Cardiac fibroblast (primary cell): ENCODE results near the gene SLC9A1.

ENCODE experiments used
- DNase-seq, 2 donors: peaks; one replicate each; pipeline versions ENCODE4 v3.0.0 to v3.0.0-alpha.2; 2010; ENCODE audit warnings: low read depth in 2 of 2
- H3K4me3 ChIP-seq, 2 donors: replicated peaks in 1 of 2; 1 replicate in 1 of 2; 2 replicates in 1 of 2; pipeline ENCODE4 v1.5.1; 2011; ENCODE audit warnings: low read depth in 2 of 2, low read length in 2 of 2, mild to moderate bottlenecking in 2 of 2, moderate library complexity in 1 of 2
- CTCF ChIP-seq: IDR thresholded peaks from one replicate; pipeline ENCODE4 v1.5.1; 2011; ENCODE audit warnings: low read depth, mild to moderate bottlenecking, low read length, inconsistent platforms

The SLC9A1 gene

GRCh38 chr1:27152829-27153548 lies 1.9 kb downstream of the SLC9A1 start:
- H3K4me3 ChIP-seq: peak overlapping the region; percentile 13 to 70
- peak in 1 of 2 donors; percentile 19 for DNase-seq
- no peak for TF ChIP-seq CTCF

DNA sequence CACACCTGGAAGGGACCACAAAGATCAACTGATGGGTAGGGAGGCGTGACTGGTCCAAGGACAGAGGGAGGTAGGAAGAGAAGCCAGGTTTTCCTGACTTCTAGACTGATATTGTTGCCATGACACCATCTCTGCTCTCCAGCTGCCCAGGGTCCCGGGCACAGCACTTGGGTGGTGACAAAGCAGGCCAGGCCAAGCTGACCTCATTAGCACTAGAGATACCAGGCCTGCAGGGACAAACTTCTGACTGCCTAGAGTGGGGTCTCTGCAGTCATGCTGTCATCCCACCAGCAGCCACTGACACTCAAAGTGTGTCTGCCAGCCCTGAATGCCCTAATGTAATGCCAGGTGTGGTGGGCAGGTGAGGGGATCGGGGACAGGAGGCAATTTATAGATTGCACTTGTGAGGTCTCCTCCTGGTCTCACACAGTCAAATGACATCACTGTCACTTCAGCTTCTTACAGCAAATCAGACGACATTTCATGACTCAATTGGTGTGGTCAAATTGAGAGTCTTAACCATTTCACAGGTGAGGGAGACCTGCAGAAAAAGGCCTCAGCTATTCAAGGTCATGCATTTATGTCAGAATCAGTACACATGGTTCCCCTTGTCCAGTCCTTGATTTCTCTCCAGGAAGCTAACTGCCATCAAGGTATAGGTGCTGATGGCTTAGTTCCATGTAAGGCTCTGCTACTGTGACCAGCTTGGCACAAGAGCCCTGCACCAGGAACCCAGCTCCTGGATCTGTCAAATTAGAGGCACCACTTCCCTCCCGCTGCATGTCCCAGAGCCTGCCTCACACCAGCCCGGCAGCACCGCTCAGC lies 2.7 kb downstream of the SLC9A1 start:
- peak overlapping the region; percentile 13 to 70 for H3K4me3 ChIP-seq
- no peak for TF ChIP-seq CTCF
- peak in 1 of 2 donors; percentile 9 for DNase-seq

- no peak overlapping the region for H3K4me3 ChIP-seq
- no peak for DNase-seq
- TF ChIP-seq CTCF: no peak
These were observed 4.3 kb downstream of the SLC9A1 start for GRCh38 chr1:27150641-27151040.

DNA sequence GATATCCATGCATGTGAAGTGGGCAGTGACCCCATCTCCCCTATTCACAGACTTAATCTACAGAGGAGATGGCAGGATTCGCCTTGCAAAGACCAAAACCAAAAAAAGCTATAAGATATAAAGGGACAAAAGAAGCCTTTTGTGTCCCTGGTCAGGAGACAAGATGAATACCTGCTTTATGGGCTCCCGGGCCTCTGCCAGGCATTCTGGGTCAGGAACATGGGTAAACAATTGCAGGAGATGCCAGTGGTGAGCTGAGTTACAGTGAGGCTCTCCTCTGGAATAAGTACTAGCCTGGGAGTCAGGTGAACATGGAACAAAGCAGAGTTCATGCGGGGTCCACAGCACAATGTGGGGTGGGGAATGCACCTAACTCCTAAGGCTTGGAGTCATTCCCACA lies 4.7 kb downstream of the SLC9A1 start:
- no peak for DNase-seq
- no peak for TF ChIP-seq CTCF
- no peak overlapping the region for H3K4me3 ChIP-seq

GRCh38 chr1:27149762-27150113 lies 5.2 kb downstream of the SLC9A1 start:
- no peak for TF ChIP-seq CTCF
- no peak for DNase-seq
- no peak overlapping the region for H3K4me3 ChIP-seq

- H3K4me3 ChIP-seq: no peak overlapping the region
- DNase-seq: no peak
- no peak for TF ChIP-seq CTCF
These were observed 5.7 kb downstream of the SLC9A1 start for GRCh38 chr1:27149084-27149761.
